H1 (cell line): ENCODE measurements around the gene SDHAF4. TPM values are rescaled to one million over a fixed set of nuclear protein-coding genes. Genes with fewer than 3 reads are reported as not detected.

Experiments
- CTCF ChIA-PET: fragments of 300-600 bp; sonication (Branson Sonifier 250); formaldehyde crosslinking; loops from one replicate; lab custom pipeline; 2021; ENCODE audit not compliant: partially characterized antibody; lab: Charles Lee
- POLR2A ChIA-PET: fragments of 300-600 bp; sonication (Branson Sonifier 250); formaldehyde crosslinking; loops from one replicate; lab custom pipeline; 2021; ENCODE audit warnings: inconsistent platforms; ENCODE audit not compliant: partially characterized antibody; lab: Charles Lee
- DNase-seq, 2 experiments: peaks; one replicate each; pipeline versions ENCODE4 v3.0.0 to v3.0.0-alpha.2; 2010 to 2022; ENCODE audit warnings: low spot score in 2 of 2, low read depth in 1 of 2, mixed read lengths in 1 of 2
- FAIRE-seq: peaks from 2 replicates; lab custom pipeline; 2011; peaks lifted over from hg19 to GRCh38; lab: Jason Lieb, UNC
- H2AFZ ChIP-seq: 2 replicates; pipeline ENCODE4 v1.8.1; 2012; ENCODE audit warnings: low read length, inconsistent platforms
- H2AK5ac ChIP-seq: 2 replicates; pipeline ENCODE4 v1.6.1; 2013; ENCODE audit warnings: low read depth, low read length
- H2BK120ac ChIP-seq: replicated peaks from 2 replicates; pipeline ENCODE3; 2013; ENCODE audit warnings: low read depth, low read length, inconsistent platforms
- H2BK12ac ChIP-seq: 2 replicates; pipeline ENCODE4 v1.6.1; 2013; ENCODE audit warnings: low read depth, low read length
- H2BK15ac ChIP-seq: 2 replicates; pipeline ENCODE4 v1.6.1; 2013; ENCODE audit warnings: low read length
- H2BK20ac ChIP-seq: 2 replicates; pipeline ENCODE4 v1.6.1; 2013; ENCODE audit warnings: low read length
- H2BK5ac ChIP-seq: 2 replicates; pipeline ENCODE4 v1.6.1; 2013; ENCODE audit warnings: low read depth, low read length
- H3K14ac ChIP-seq: 2 replicates; pipeline ENCODE4 v1.6.1; 2013; ENCODE audit warnings: inconsistent platforms; ENCODE audit not compliant: insufficient read length
- H3K18ac ChIP-seq: 2 replicates; pipeline ENCODE4 v1.6.1; 2013; ENCODE audit warnings: low read length; ENCODE audit errors: extremely low read depth
- H3K23ac ChIP-seq: 2 replicates; pipeline ENCODE4 v1.6.1; 2013; ENCODE audit warnings: inconsistent platforms; ENCODE audit not compliant: insufficient read length
- H3K23me2 ChIP-seq: 2 replicates; pipeline ENCODE4 v1.6.1; 2013; ENCODE audit warnings: low read depth, low read length
- H3K27ac ChIP-seq: 2 replicates; pipeline ENCODE4 v1.6.1; 2011; ENCODE audit warnings: low read depth, low read length, inconsistent platforms
- H3K27me3 ChIP-seq, 4 experiments: replicated peaks in 1 of 4; 1 replicate in 1 of 4; 2 replicates in 3 of 4; pipeline versions ENCODE4 v1.6.1 to v1.8.1; 2011 to 2013; ENCODE audit warnings: low read length in 3 of 4, mild to moderate bottlenecking in 3 of 4, inconsistent platforms in 2 of 4, mixed read lengths in 2 of 4, moderate library complexity in 1 of 4; ENCODE audit not compliant: control insufficient read depth in 3 of 4, insufficient read depth in 3 of 4; ENCODE audit errors: extremely low read depth in 1 of 4
- H3K36me3 ChIP-seq, 4 experiments: 2 replicates each; pipeline versions ENCODE4 v1.6.1 to v1.8.1; 2011 to 2013; ENCODE audit warnings: mild to moderate bottlenecking in 4 of 4, low read length in 3 of 4, moderate library complexity in 2 of 4, control low read depth in 1 of 4, inconsistent platforms in 1 of 4; ENCODE audit not compliant: insufficient read depth in 4 of 4, control insufficient read depth in 2 of 4
- H3K4ac ChIP-seq: replicated peaks from 2 replicates; pipeline ENCODE3; 2013; ENCODE audit warnings: low read length, low read depth, mixed read lengths, inconsistent platforms; ENCODE audit not compliant: insufficient read length
- H3K4me1 ChIP-seq, 4 experiments: replicated peaks in 1 of 4; 1 replicate in 1 of 4; 2 replicates in 3 of 4; pipeline versions ENCODE4 v1.6.1 to v1.8.1; 2011 to 2013; ENCODE audit warnings: low read length in 3 of 4, inconsistent platforms in 2 of 4, mixed read lengths in 1 of 4; ENCODE audit not compliant: insufficient read depth in 4 of 4, control insufficient read depth in 3 of 4
- H3K4me2 ChIP-seq, 2 experiments: 2 replicates each; pipeline versions ENCODE4 v1.6.1 to v1.8.1; 2011 to 2013; ENCODE audit warnings: low read depth in 2 of 2, low read length in 2 of 2, control low read depth in 1 of 2, inconsistent platforms in 1 of 2, mild to moderate bottlenecking in 1 of 2; ENCODE audit not compliant: insufficient read depth in 1 of 2
- H3K4me3 ChIP-seq, 4 experiments: fragments of 200-600, 300-600 bp in 1 of 4; sonication (generic), shearing (Covaris generic), sonication (Bioruptor Twin) in 1 of 4; 2 replicates each; pipeline versions ENCODE4 v1.5.1 to v1.8.1; 2011 to 2016; ENCODE audit warnings: low read length in 4 of 4, low read depth in 3 of 4, control low read depth in 2 of 4, inconsistent platforms in 2 of 4, mild to moderate bottlenecking in 2 of 4, mixed read lengths in 1 of 4, moderate library complexity in 1 of 4; ENCODE audit not compliant: insufficient read depth in 2 of 4; ENCODE audit errors: extremely low read depth in 1 of 4
- H3K56ac ChIP-seq: replicated peaks from 2 replicates; pipeline ENCODE3; 2013; ENCODE audit warnings: low read depth, mild to moderate bottlenecking, mixed read lengths, low read length, inconsistent platforms; ENCODE audit not compliant: insufficient read length
- H3K79me1 ChIP-seq: 2 replicates; pipeline ENCODE4 v1.6.1; 2013; ENCODE audit warnings: low read depth, low read length, control low read depth
- H3K79me2 ChIP-seq, 2 experiments: 2 replicates each; pipeline versions ENCODE4 v1.6.1 to v1.8.1; 2012 to 2013; ENCODE audit warnings: low read length in 2 of 2, mild to moderate bottlenecking in 2 of 2, inconsistent platforms in 1 of 2; ENCODE audit not compliant: insufficient read depth in 2 of 2, control insufficient read depth in 1 of 2
- H3K9ac ChIP-seq, 4 experiments: replicated peaks in 1 of 4; 1 replicate in 1 of 4; 2 replicates in 3 of 4; pipeline versions ENCODE4 v1.6.1 to v1.8.1; 2011 to 2013; ENCODE audit warnings: low read depth in 3 of 4, low read length in 3 of 4, control low read depth in 2 of 4, mild to moderate bottlenecking in 2 of 4, moderate library complexity in 2 of 4, inconsistent platforms in 1 of 4; ENCODE audit errors: extremely low read depth in 1 of 4
- H3K9me3 ChIP-seq, 2 experiments: 2 replicates each; pipeline versions ENCODE4 v1.6.1 to v1.8.1; 2012 to 2013; ENCODE audit warnings: mild to moderate bottlenecking in 2 of 2, moderate library complexity in 2 of 2, control low read depth in 1 of 2, inconsistent platforms in 1 of 2, low read depth in 1 of 2, low read length in 1 of 2, mixed read lengths in 1 of 2; ENCODE audit not compliant: insufficient read depth in 2 of 2
- H4K20me1 ChIP-seq, 2 experiments: replicated peaks in 1 of 2; 2 replicates each; pipeline versions ENCODE3 to v1.8.1; 2011 to 2013; ENCODE audit warnings: inconsistent platforms in 2 of 2, low read length in 2 of 2, mild to moderate bottlenecking in 1 of 2; ENCODE audit not compliant: insufficient read depth in 2 of 2, control insufficient read depth in 1 of 2
- H4K5ac ChIP-seq: 2 replicates; pipeline ENCODE4 v1.6.1; 2013; ENCODE audit warnings: low read length, low read depth, mixed read lengths, inconsistent platforms; ENCODE audit not compliant: insufficient read length
- H4K8ac ChIP-seq: 2 replicates; pipeline ENCODE4 v1.8.0; 2013; ENCODE audit warnings: mild to moderate bottlenecking, moderate library complexity, low read length, inconsistent platforms; ENCODE audit not compliant: insufficient read depth; ENCODE audit errors: extremely low read depth
- H4K91ac ChIP-seq: replicated peaks from 2 replicates; pipeline ENCODE3; 2013; ENCODE audit warnings: low read length, mixed read lengths, inconsistent platforms; ENCODE audit not compliant: insufficient read length
- CHD2 ChIP-seq: IDR thresholded peaks from 2 replicates; pipeline ENCODE4 v1.6.1; 2012; ENCODE audit warnings: low read length, improper control_type of control experiment
- CTBP2 ChIP-seq: IDR thresholded peaks from 2 replicates; pipeline ENCODE4 v1.7.0; 2011; ENCODE audit warnings: borderline replicate concordance, mild to moderate bottlenecking, moderate library complexity, mixed read lengths, low read length; ENCODE audit not compliant: insufficient read depth, insufficient read length
- GABPA ChIP-seq: IDR thresholded peaks from 2 replicates; pipeline ENCODE4 v1.6.1; 2011; ENCODE audit warnings: mild to moderate bottlenecking, low read length, moderate library complexity, borderline replicate concordance; ENCODE audit not compliant: insufficient read depth
- HDAC6 ChIP-seq: IDR thresholded peaks from one replicate; pipeline ENCODE4 v1.7.1; 2012; ENCODE audit warnings: low read depth, mild to moderate bottlenecking, inconsistent platforms, low read length, moderate library complexity
- JUND ChIP-seq: IDR thresholded peaks from 2 replicates; pipeline ENCODE4 v1.6.1; 2011; ENCODE audit warnings: mild to moderate bottlenecking, improper control_type of control experiment, low read length
- KDM1A ChIP-seq: fragments of 200-600, 300-600 bp; sonication (generic); IDR thresholded peaks from 2 replicates; pipeline ENCODE4 v1.7.1; 2016; ENCODE audit warnings: mild to moderate bottlenecking, low read length, borderline replicate concordance
- KDM4A ChIP-seq: IDR thresholded peaks from one replicate; pipeline ENCODE4 v1.7.1; 2012; ENCODE audit warnings: low read depth, mild to moderate bottlenecking, moderate library complexity, low read length, inconsistent platforms; ENCODE audit not compliant: severe bottlenecking
- NRF1 ChIP-seq: IDR thresholded peaks from 2 replicates; pipeline ENCODE4 v1.6.1; 2011; ENCODE audit warnings: mild to moderate bottlenecking, low read depth, low read length, improper control_type of control experiment
- RXRA ChIP-seq: IDR thresholded peaks from 2 replicates; pipeline ENCODE4 v1.6.1; 2011; ENCODE audit warnings: low read depth, mild to moderate bottlenecking, low read length, moderate library complexity; ENCODE audit not compliant: insufficient read depth
- SAP30 ChIP-seq: fragments of 300-600 bp; sonication (generic); IDR thresholded peaks from 2 replicates; pipeline ENCODE4 v1.7.1; 2012; ENCODE audit warnings: low read length, moderate library complexity, mild to moderate bottlenecking, inconsistent platforms; ENCODE audit not compliant: insufficient read depth, insufficient replicate concordance
- SIX5 ChIP-seq: IDR thresholded peaks from 2 replicates; pipeline ENCODE4 v1.6.1; 2011; ENCODE audit warnings: mild to moderate bottlenecking, low read depth, low read length
- WGBS, 2 experiments: shearing (Covaris generic) in 1 of 2; methylation state at CpG; one replicate each; pipeline versions ENCODE4 v1.1.6 to v1.1.7; 2013 to 2015; ENCODE audit warnings: low lambda C conversion rate in 2 of 2, mixed read lengths in 2 of 2, inconsistent platforms in 1 of 2, low coverage in 1 of 2, missing lambda C conversion rate in 1 of 2; ENCODE audit not compliant: insufficient replicate concordance in 2 of 2, insufficient coverage in 1 of 2, insufficient read length in 1 of 2; ENCODE audit errors: extremely low coverage in 1 of 2, missing lambda C conversion rate in 1 of 2; 5-methylcytosine and 5-hydroxymethylcytosine counted together
- polyA plus RNA-seq, 7 experiments: library from polyadenylated mRNA; depleted of rRNA in 3 of 7; stranded (reverse) in 5 of 7; unstranded in 2 of 7; fragments of >200 nt in 5 of 7; fragments of 200-250 nt in 2 of 7; gene quantifications; 1 replicate in 5 of 7; 2 replicates in 1 of 7; 4 replicates in 1 of 7; pipeline versions ENCODE4 v1.2.1 to v1.2.3, GENCODE V29; 2011 to 2013; ENCODE audit warnings: missing spikeins in 2 of 7, mixed read lengths in 2 of 7
- total RNA-seq: library from RNA; stranded (reverse); fragmentation: NEBNext Ultra II Directional; extraction: Animal tissue kit (Norgen Biotek cat#: 25700); gene quantifications from 2 replicates; pipeline ENCODE4 v1.2.1, GENCODE V29; 2021
- TF ChIP-seq, protein P1 (sequence below): IDR thresholded peaks from 2 replicates; pipeline ENCODE4 v1.6.1; 2011; ENCODE audit warnings: low read depth, mild to moderate bottlenecking, low read length; ENCODE audit not compliant: insufficient read depth
- TF ChIP-seq, protein P2 (sequence below): IDR thresholded peaks from 2 replicates; pipeline ENCODE4 v1.6.1; 2012; ENCODE audit warnings: inconsistent platforms

Gene SDHAF4
- total and polyA plus RNA-seq, 2 of the 8 experiments (the other 6 are each of a cell fraction or from before 2014, with no cell fraction given) = 9.8 to 14.9 TPM

DNA sequence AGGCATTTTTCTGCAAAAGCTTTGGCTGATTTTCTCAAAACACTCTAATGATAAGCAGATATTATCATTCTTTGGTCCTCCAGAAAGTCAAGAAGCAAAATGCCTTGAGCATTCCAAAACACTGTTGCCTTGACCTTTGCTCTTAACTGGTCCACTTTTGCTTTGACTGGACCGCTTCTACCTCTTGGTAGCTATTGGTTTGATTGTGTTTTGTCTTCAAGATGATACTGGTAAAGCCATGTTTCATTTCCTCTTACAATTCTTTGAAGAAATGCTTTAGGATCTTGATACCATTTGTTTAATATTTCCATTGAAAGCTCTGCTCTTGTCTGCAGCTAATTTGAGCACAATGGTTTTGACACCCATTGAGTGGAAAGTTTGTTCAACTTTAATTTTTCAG lies 35.6 kb upstream of the SDHAF4 start:
- DNase-seq (no peak), FAIRE-seq (no peak)
- Histone ChIP-seq H4K8ac (no peak overlapping the region), H2BK20ac (no peak overlapping the region), H3K23me2 (no peaks in the 10 kb centered on the region), H2AK5ac (no peak overlapping the region), H2AFZ (no peak overlapping the region), H2BK12ac (no peak overlapping the region), H3K36me3 (peaks cover 0 to 27% (median under 1%) of the 10 kb centered on the region in 4 experiments; a peak in 2 of 8 replicates), H3K4me3 (no peak overlapping the region), H3K4ac (no peak overlapping the region), H3K79me1 (no peaks in the 10 kb centered on the region), H2BK15ac (no peak overlapping the region), H3K27ac (no peak overlapping the region), H3K9me3 (no peaks in the 10 kb centered on the region; a peak in 1 of 4 replicates), H3K23ac (no peak overlapping the region), H3K27me3 (no peaks in the 10 kb centered on the region), H3K9ac (no peak overlapping the region), H3K79me2 (no peaks in the 10 kb centered on the region), H4K5ac (no peak overlapping the region), H2BK120ac (no peak overlapping the region), H3K18ac (no peak overlapping the region), H3K14ac (no peak overlapping the region), H4K91ac (no peak overlapping the region), H3K4me1 (no peaks in the 10 kb centered on the region), H4K20me1 (no peaks in the 10 kb centered on the region), H2BK5ac (no peak overlapping the region), H3K4me2 (no peak overlapping the region), H3K56ac (no peak overlapping the region)
- POLR2A ChIA-PET = no interaction called here
- CTCF ChIA-PET = interaction anchor here (1.1 kb wide), 1 partner anchor 13 kb away, joined by 3 read pairs; no protein-coding TSS in a partner anchor
- 92% methylated on average over 1 of the region's 1 CpG; no CpG with 5 or more reads in 1 of the 2 experiments for WGBS, 2 experiments
- TF ChIP-seq NRF1 = no peak
- no peak for TF ChIP-seq CHD2
- TF ChIP-seq HDAC6 = no peak
- no peak for TF ChIP-seq JUND
- TF ChIP-seq RXRA = no peak
- TF ChIP-seq KDM1A = no peak
- TF ChIP-seq, protein P1, sequence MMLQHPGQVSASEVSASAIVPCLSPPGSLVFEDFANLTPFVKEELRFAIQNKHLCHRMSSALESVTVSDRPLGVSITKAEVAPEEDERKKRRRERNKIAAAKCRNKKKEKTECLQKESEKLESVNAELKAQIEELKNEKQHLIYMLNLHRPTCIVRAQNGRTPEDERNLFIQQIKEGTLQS = no peak
- no peak for TF ChIP-seq KDM4A
- no peak for TF ChIP-seq CTBP2
- TF ChIP-seq, protein P2, sequence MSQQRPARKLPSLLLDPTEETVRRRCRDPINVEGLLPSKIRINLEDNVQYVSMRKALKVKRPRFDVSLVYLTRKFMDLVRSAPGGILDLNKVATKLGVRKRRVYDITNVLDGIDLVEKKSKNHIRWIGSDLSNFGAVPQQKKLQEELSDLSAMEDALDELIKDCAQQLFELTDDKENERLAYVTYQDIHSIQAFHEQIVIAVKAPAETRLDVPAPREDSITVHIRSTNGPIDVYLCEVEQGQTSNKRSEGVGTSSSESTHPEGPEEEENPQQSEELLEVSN = no peak
- no peak for TF ChIP-seq SIX5
- no peak for TF ChIP-seq GABPA
- no peak for TF ChIP-seq SAP30
